ENCODE measurements around the gene P3H2. TPM values are rescaled to one million over a fixed set of nuclear protein-coding genes. Genes with fewer than 3 reads are reported as not detected.

Gene P3H2
- total RNA-seq, 4 donors from 2014 or later: 15.6 to 41.5 (median 27.1) TPM

DNA sequence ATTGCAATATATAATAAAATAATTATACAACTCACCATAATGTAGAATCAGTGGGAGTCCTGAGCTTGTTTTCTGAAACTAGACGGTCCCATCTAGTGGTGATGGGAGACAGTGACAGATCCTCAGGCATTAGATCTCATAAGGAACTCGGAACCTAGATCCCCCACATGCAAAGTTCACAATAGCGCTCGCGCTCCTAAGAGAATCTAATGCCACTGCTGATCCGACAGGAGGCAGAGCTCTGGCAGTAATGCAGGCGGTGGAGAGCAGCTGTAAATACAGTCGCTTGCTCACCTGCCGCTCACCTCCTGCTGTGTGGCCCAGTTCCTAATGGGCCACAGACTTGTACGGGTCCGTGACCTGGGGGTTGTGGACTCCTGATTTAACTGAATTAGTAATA is 87.8 kb downstream of the P3H2 start:
- no peaks in the 10 kb centered on the region for H3K36me3 ChIP-seq
- H3K4me3 ChIP-seq: no peak overlapping the region
- H3K9me3 ChIP-seq: no peaks in the 10 kb centered on the region
- H3K27ac ChIP-seq (replicated peaks in 1 of 4): no peak overlapping the region
- TF ChIP-seq EP300 (IDR thresholded peaks at IDR 0.05) (no peak), POLR2AphosphoS5 (IDR thresholded peaks at IDR 0.05) (no peak), POLR2A (IDR thresholded peaks at IDR 0.05; ENCODE audit: low read depth) (no peak)
- TF ChIP-seq, protein P1, sequence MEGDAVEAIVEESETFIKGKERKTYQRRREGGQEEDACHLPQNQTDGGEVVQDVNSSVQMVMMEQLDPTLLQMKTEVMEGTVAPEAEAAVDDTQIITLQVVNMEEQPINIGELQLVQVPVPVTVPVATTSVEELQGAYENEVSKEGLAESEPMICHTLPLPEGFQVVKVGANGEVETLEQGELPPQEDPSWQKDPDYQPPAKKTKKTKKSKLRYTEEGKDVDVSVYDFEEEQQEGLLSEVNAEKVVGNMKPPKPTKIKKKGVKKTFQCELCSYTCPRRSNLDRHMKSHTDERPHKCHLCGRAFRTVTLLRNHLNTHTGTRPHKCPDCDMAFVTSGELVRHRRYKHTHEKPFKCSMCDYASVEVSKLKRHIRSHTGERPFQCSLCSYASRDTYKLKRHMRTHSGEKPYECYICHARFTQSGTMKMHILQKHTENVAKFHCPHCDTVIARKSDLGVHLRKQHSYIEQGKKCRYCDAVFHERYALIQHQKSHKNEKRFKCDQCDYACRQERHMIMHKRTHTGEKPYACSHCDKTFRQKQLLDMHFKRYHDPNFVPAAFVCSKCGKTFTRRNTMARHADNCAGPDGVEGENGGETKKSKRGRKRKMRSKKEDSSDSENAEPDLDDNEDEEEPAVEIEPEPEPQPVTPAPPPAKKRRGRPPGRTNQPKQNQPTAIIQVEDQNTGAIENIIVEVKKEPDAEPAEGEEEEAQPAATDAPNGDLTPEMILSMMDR (IDR thresholded peaks at IDR 0.05): no peak
- H3K4me1 ChIP-seq: peaks cover 0 to 12% (median 5%) of the 10 kb centered on the region in 4 donors
- 84% methylated on average over 11 of the region's 11 CpGs for WGBS
- intact Hi-C loops (cut with DNase I): no loop called here
- H3K27me3 ChIP-seq: no peaks in the 10 kb centered on the region
- DNase-seq (ENCODE audit: extremely low spot score): no peak

DNA sequence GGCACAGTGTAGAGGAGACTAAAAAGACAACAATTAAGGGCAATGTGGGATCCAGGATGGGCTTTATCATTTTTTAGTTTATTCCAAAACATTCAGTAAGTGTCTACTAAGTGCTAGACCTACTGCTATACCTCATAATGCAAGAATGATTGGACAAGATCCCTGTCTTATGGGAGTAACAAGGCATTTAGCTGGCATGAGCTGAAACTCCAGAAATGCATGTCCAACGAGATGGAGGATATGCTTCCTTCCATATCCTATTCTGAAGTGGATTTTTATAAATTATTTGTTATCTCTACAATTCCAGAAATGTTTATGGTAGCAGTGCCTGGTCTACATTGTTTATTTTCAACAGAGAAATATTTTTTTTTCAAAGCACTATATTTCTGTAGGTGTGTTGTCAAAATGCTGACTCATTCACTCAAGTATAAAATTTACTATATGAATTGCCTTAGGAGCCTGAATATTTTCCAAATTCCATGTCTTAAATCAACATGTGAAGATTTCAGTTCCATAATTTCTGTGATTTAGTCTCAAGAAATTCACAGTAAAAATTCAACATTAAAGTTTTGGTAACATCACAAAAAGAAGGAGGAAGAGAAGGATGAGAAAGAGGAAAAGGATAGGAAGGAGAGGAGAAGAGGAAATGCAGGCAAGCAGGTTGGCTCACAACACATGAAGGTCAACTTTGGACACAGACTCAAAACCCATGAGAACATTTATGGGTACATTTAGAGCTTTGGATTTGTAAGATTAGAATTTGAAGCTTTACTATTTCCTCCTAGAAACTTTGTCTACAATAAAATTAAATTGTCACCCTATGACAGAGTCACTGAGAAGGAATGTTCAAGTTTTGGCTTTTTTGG is 88.6 kb downstream of the P3H2 start:
- Histone ChIP-seq H3K36me3 (no peaks in the 10 kb centered on the region), H3K27me3 (no peaks in the 10 kb centered on the region), H3K27ac (replicated peaks in 1 of 4) (no peak overlapping the region), H3K4me3 (no peak overlapping the region), H3K4me1 (peaks cover 0 to 6% (median 2%) of the 10 kb centered on the region in 4 donors), H3K9me3 (no peaks in the 10 kb centered on the region)
- 43% methylated on average over 1 of the region's 1 CpG for WGBS
- TF ChIP-seq EP300 (IDR thresholded peaks at IDR 0.05) (no peak), POLR2A (IDR thresholded peaks at IDR 0.05; ENCODE audit: low read depth) (no peak), POLR2AphosphoS5 (IDR thresholded peaks at IDR 0.05) (no peak)
- TF ChIP-seq, protein P1 (IDR thresholded peaks at IDR 0.05): no peak
- intact Hi-C loops (cut with DNase I): no loop called here
- no peak for DNase-seq (ENCODE audit: extremely low spot score)

DNA sequence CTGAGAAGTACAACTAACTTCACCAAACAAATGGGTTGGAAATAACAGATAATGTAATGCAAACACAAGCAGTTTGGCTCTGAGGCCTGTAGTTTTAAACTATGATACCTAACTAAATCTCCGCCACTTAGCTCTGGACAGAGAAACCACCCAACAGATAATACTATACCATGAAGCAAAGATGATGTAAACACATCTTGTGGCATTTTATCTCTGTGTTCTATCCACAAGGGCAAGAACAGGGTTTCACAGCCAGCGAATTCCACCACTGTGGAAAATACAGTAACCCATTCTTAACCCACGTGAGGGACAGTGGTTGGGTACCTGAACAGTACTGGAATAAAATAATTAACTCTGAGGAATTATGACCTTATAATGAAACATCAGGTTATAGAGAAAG is 93.6 kb downstream of the P3H2 start:
- H3K4me1 ChIP-seq: peaks cover 0 to 7% (median 1%) of the 10 kb centered on the region in 4 donors
- no peak for DNase-seq (ENCODE audit: extremely low spot score)
- WGBS: 89% methylated on average over 3 of the region's 3 CpGs
- H3K36me3 ChIP-seq: no peaks in the 10 kb centered on the region
- no peaks in the 10 kb centered on the region for H3K9me3 ChIP-seq
- no peak overlapping the region for H3K27ac ChIP-seq (replicated peaks in 1 of 4)
- no peaks in the 10 kb centered on the region for H3K27me3 ChIP-seq
- TF ChIP-seq EP300 (IDR thresholded peaks at IDR 0.05) (no peak), POLR2A (IDR thresholded peaks at IDR 0.05; ENCODE audit: low read depth) (no peak), POLR2AphosphoS5 (IDR thresholded peaks at IDR 0.05) (no peak)
- TF ChIP-seq, protein P1 (IDR thresholded peaks at IDR 0.05): no peak
- intact Hi-C loops (cut with DNase I): no loop called here
- no peak overlapping the region for H3K4me3 ChIP-seq

DNA sequence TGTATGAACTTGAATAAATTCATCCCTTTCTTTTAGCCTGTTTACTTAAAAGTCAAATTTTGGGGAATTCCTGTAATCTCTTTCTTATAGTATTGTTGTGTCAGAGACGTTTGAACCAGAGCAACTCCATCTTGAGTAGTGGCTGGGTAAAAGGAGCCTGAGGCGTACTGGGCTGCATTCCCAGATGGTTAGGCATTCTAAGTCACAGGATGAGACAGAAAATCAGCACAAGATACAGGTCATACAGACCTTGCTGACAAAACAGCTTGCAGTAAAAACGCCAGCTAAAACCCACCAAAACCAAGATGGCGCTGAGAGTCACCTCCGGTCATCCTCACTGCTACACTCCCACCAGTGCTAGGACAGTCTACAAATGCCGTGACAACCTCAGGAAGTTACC is 94.5 kb downstream of the P3H2 start:
- no peaks in the 10 kb centered on the region for H3K9me3 ChIP-seq
- no peak overlapping the region for H3K27ac ChIP-seq (replicated peaks in 1 of 4)
- WGBS: 86% methylated on average over 6 of the region's 6 CpGs
- TF ChIP-seq, protein P1 (IDR thresholded peaks at IDR 0.05): no peak
- TF ChIP-seq POLR2AphosphoS5 (IDR thresholded peaks at IDR 0.05) (no peak), EP300 (IDR thresholded peaks at IDR 0.05) (no peak), POLR2A (IDR thresholded peaks at IDR 0.05; ENCODE audit: low read depth) (no peak)
- no peaks in the 10 kb centered on the region for H3K27me3 ChIP-seq
- peaks cover 0 to 4% (median 2%) of the 10 kb centered on the region in 4 donors for H3K4me1 ChIP-seq
- H3K4me3 ChIP-seq: peak overlapping the region in 2 of 4 donors; percentile 13 to 14
- no peaks in the 10 kb centered on the region for H3K36me3 ChIP-seq
- intact Hi-C loops (cut with DNase I): no loop called here
- DNase-seq (ENCODE audit: extremely low spot score): no peak
